Loucy (cell line): ENCODE measurements around the gene NACAD.

Experiments used
- EZH2phosphoT487 ChIP-seq: fragments of 200-600 bp; IDR thresholded peaks from 2 replicates; pipeline ENCODE4 v1.6.1; 2018; ENCODE audit warnings: antibody characterized with exemption, mild to moderate bottlenecking, moderate library complexity, borderline replicate concordance
- TF ChIP-seq, protein P1 (sequence below): fragments of 200-600 bp; sonication (generic); conservative IDR thresholded peaks from 2 replicates; pipeline ENCODE4 v1.5.1; 2014; ENCODE audit warnings: mild to moderate bottlenecking, antibody characterized with exemption, low read length

DNA sequence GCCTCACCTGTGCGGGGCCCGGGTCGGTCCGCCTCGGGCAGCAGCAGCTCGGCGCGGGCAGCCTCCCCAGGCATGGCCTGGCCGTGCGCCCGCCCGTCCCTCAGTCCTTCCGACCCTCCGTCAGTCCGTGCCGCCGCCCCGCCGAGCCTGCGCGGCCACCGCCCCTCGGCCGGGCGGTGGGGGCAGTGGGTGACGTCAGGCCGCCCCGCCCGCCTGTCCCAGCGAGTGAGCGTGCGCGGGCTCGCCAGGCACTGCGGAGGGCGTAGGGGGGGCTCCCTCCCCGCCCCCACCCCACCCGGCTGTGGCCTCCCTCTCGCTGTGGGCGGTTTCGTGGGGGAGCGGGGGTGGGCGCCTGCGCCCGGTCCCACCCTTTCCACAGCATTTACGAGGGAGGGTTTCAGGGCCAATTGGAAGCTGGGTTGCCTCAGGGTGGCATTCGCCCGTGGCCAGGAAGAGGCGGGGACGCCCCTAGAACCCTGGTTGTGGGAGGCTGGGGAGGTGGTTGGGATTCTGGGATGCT is at the start of gene NACAD:
- TF ChIP-seq, protein P1, sequence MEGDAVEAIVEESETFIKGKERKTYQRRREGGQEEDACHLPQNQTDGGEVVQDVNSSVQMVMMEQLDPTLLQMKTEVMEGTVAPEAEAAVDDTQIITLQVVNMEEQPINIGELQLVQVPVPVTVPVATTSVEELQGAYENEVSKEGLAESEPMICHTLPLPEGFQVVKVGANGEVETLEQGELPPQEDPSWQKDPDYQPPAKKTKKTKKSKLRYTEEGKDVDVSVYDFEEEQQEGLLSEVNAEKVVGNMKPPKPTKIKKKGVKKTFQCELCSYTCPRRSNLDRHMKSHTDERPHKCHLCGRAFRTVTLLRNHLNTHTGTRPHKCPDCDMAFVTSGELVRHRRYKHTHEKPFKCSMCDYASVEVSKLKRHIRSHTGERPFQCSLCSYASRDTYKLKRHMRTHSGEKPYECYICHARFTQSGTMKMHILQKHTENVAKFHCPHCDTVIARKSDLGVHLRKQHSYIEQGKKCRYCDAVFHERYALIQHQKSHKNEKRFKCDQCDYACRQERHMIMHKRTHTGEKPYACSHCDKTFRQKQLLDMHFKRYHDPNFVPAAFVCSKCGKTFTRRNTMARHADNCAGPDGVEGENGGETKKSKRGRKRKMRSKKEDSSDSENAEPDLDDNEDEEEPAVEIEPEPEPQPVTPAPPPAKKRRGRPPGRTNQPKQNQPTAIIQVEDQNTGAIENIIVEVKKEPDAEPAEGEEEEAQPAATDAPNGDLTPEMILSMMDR, result no peak
- TF ChIP-seq EZH2phosphoT487, result no peak
